ENCODE data around the gene STK32B.

STK32B gene

GRCh38 chr4:5547651-5548249 lies 496.5 kb downstream of the STK32B start:
- no peak for DNase-seq

Data from activated gamma-delta T cell (primary cell).